ENCODE results near the gene ATP8A2.

Gene ATP8A2

DNA sequence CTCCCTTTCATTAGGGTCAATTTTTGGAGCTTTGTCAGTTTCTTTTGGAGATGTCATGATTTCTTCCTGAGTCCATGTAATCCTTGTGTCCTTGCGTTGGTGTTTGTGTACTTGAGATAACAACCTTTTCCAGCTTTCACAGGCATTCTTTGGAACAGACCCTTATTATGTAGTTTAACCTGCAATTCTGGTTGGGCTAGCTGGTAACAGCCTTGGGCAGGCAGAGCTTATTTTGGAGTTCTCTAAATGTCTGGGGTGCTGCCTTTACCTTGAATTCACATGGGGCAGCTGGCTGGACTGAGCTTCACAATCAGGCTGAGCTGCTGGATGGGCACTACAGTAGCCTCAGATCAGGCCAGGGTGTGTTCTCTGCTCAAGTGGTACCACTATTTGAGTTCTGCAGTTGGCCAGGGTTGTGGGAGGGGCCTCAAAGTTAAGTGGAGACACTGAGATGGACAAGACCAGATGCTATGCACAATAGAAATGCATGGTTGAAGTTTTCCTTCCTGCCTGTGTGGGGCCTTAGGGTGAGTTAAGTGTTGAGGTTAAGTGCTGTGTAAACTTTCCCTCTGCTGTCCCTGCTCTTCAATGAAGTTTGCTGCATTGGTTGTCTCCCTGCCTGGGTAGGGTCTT lies 277.3 kb downstream of the ATP8A2 start:
- DNase-seq: no peak

- no peak for DNase-seq
These were observed 281.0 kb downstream of the ATP8A2 start for GRCh38 chr13:25652764-25653163.

- DNase-seq: no peak
These were observed 282.5 kb downstream of the ATP8A2 start for GRCh38 chr13:25654322-25654721.

DNA sequence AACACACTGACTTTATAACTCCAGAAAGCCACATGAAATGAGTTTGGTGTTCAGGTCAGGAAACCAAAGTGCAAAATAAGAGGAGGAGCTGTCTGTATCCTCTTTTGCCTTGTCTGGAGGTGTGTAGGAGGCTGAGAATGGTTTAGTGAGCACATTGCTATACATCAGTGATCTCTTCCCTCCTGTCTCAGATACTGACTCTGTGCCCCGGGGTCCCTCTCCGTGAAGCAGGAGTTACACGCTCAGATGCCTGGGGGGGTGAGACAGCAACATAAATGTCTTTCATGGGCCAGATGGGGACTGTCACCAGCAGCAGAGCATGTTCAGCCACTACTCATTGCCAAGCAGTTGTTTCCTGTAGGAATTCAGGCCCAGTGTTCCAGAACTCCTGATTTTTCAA lies 285.4 kb downstream of the ATP8A2 start:
- no peak for DNase-seq

DNA sequence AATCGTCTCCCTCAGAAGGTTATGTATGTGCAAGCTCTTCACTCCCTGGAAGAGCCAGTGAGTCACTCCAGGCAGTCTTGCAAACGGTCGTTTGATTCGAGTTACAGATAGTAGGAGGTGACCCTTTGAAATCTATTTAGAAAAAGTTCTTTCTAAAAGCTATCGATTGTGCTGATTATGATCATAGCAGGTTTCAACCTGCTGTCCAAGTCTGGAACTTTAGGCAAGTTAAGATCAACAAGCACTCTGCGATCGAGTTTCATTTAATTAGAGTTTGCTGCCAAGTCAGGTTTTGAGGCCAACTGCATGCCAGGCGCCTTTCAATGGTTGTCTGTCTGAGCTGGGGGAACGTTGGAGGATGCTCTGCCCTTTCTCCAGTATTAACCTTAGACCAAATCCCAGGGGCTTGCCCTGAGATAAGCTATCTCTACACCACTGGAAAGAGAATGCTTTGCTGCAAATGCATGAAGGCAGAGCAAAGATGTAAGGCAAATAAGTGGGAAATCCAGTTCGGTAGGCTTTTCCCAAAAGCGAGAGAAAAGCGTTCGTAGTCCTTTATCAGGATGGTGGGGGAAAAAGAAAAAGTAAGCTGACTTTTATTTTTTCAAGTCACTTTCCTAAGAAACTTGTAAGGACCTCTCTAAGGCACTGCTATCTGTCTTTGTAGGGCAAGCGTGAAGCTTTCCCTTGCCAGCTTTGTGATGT lies 287.5 kb downstream of the ATP8A2 start:
- DNase-seq: no peak

DNA sequence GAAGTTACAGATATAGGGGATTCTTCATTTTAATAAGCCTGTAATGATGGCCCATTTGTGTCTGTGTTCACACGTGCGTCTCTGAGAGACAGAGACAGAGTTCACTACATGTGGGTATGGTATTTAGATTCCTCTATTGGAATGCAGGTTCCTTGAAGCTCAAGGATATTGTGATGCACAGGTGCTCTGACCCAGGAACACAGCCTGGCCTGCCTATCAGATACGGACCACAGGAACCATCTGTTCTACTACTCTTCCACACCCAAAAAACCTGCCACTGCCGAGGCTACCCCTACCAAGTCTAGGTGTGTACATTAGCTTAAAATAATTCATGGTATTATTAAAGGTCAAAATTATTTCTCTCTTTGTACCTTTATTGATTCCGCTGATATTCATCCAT lies 289.2 kb downstream of the ATP8A2 start:
- DNase-seq: no peak

- DNase-seq: no peak
These were observed 290.7 kb downstream of the ATP8A2 start for GRCh38 chr13:25662516-25662915.

DNA sequence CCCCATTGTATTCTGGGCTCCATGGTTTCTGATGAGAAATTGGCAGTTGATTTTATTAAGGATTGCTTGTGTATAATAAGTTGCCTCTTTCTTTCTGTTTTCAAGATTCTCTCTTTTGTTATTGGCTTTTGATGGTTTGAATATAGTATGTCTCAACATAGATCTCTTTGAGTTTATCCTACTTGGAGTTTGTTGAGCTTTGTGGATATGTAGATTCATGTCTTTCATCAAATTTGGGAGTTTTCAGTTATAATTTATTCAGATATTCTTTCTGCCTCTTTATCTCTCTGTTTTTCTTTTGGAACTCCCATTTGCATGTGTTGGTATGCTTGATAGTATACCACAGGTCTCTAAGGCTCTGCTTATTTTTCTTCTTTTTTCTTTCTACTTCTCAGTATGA lies 296.6 kb downstream of the ATP8A2 start:
- no peak for DNase-seq

DNA sequence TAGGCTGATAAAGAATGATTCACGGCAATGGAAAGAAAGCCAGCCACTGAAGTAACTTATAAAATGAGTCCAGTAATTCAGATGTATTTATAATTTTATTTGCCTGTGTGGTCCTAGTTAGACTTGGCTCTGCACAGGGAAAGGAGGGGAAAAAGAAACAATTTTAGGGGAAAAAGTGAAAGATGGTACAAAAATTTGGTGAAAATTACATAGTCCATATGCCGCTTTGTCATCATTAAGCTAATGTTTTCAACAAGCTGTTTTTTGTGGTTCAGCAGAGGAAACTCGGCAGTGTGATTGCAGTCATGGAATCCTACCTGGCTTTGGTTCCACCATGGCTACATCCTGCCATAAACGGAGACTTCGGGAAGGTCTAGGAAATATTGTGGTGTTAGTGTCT lies 301.9 kb downstream of the ATP8A2 start:
- no peak for DNase-seq

GRCh38 chr13:25674371-25674770 lies 302.6 kb downstream of the ATP8A2 start:
- no peak for DNase-seq

DNA sequence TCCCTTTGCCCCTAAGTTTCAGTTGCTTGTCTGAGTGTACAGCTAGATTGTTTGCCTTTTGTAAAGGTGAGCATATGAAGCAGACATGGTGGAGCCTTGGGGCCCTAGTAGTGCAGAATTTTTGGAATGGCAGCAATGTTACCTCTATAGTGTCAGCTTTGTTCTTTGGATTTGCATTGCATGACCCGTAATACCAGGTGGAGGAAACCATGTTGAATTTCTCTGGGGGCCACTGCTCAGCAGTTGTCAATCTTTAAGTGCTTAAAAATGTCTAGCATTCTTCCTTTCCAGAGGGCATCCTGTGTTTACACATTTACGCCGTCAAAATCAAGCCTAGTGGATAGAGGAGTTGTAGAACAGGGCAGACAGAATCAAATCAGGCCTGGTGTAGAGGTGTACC lies 303.3 kb downstream of the ATP8A2 start:
- DNase-seq: no peak

DNA sequence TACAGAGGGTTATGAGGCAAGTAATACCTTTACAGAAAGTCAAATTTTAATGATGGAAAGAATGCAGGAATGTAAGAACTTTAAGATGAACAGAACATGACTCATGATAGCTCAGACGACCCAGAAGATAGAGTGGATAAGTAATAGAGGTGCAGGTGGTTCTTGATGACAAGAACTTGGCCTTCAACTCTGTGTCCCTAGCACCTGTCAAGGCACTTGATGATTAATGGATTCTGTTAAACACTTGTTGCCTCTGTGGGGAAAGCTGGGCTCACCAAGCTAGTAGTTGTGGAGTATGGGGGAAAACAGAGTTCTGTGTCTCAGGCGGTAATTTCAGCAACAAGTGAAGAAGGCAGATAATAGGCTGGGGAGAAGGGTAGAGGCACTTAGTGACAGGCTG lies 306.2 kb downstream of the ATP8A2 start:
- DNase-seq: no peak

- DNase-seq: no peak
These were observed 306.6 kb downstream of the ATP8A2 start for GRCh38 chr13:25678398-25678797.

- DNase-seq: no peak
These were observed 307.4 kb downstream of the ATP8A2 start for GRCh38 chr13:25679159-25679558.

DNA sequence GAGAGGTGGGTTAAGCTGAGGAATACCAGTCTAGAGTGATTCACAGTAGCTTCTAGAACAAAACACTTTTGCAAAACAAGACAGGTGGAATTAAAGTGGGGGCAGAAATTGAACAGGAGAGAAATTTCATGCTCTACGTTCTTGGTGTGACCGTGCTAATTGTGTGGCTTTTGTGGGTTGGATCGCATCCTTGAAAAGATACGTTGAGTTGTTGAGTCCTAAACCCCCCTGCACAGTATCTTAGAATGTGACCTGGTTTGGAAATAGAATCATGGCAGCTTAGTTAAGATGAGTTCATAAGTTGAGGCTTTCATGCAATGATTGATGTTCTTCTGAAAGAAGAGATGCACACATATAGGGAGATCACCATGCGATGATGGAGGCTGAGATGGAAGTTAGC lies 308.2 kb downstream of the ATP8A2 start:
- no peak for DNase-seq

- DNase-seq: no peak
These were observed 310.5 kb downstream of the ATP8A2 start for GRCh38 chr13:25682276-25682675.

- DNase-seq: no peak
These were observed 311.3 kb downstream of the ATP8A2 start for GRCh38 chr13:25683056-25683455.

- DNase-seq: no peak
These were observed 312.0 kb downstream of the ATP8A2 start for GRCh38 chr13:25683662-25684370.

- no peak for DNase-seq
These were observed 312.7 kb downstream of the ATP8A2 start for GRCh38 chr13:25684491-25684890.

- no peak for DNase-seq
These were observed 315.2 kb downstream of the ATP8A2 start for GRCh38 chr13:25686831-25687470.

- DNase-seq: no peak
These were observed 315.9 kb downstream of the ATP8A2 start for GRCh38 chr13:25687471-25688225.

DNA sequence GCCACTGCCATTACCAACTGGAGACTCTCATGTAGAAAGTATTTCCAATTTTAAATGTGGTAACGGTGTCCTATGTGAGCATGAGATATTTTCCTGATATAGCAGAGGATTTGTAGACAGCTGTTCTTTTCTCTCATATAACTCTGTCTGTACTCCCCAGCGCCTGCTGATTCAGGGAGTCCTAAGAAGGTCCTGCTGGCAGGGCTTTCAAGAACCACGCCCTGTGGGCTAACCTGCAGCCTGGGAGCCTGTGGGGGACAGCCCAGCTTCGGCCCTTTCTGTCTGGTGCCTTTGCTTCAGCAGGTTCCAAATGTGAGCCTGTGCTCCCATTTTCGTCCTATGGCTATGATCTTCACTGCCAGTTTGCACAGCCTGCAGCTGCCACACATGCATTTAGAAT lies 316.8 kb downstream of the ATP8A2 start:
- no peak for DNase-seq

DNA sequence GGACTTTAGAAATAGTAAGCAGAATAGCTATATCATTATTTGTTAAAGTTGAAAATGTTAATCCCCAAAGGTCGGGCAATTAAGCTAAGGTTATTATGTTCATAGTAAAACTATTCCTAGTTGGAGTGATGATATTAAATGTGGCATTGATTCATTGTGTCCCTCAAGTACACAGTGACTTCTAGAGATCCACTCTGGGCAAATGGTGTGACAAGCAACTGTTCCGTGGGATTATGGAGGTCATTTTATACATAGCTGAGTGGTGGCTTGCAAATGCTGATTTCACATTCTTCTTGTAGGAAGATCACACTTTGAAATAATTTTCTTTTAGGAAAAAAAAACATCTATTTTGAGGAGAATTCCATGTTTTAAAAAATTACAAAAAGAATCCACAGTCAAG lies 317.8 kb downstream of the ATP8A2 start:
- DNase-seq: no peak
